Measurements from ENCODE around the gene TMEM120B.
A peak's percentile ranks its signal among the peaks of the same experiment; 100 is the strongest.

DNA sequence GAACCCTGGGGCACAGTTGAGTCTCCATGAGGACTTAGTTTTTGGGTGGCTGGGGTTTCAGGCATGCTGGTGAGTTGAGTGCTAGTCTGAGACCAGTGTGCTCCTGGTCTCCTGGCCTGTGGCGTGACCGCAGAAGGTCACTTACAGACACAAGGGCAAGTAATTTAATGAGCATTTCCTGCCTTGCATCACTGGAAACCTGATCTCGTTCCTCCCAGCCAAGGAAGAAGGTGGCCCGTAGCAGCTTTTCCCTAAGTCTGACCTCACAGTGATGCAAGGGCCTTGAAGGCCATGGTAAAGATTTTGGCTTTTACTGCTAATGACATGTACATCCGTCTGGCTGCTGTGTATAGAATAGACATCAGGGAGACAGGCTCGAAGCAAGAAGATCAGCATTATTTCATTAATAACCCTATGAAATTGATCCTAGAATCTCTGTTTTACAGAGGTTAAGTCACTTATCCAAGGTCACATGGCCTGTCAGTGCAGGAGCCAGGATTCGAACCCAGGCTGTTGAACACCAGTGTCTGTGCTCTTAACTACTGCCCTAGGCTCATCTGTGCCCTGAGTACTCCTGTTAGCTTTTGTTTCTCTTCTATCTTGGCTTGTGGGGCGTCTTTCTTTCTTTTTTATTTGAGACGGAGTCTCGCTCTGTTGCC, 4.6 kb downstream of the TMEM120B start:
- peak in 1 of 2 donors; percentile 6 for TF ChIP-seq POLR2A (IDR thresholded peaks at IDR 0.05)
- TF ChIP-seq, protein P1, sequence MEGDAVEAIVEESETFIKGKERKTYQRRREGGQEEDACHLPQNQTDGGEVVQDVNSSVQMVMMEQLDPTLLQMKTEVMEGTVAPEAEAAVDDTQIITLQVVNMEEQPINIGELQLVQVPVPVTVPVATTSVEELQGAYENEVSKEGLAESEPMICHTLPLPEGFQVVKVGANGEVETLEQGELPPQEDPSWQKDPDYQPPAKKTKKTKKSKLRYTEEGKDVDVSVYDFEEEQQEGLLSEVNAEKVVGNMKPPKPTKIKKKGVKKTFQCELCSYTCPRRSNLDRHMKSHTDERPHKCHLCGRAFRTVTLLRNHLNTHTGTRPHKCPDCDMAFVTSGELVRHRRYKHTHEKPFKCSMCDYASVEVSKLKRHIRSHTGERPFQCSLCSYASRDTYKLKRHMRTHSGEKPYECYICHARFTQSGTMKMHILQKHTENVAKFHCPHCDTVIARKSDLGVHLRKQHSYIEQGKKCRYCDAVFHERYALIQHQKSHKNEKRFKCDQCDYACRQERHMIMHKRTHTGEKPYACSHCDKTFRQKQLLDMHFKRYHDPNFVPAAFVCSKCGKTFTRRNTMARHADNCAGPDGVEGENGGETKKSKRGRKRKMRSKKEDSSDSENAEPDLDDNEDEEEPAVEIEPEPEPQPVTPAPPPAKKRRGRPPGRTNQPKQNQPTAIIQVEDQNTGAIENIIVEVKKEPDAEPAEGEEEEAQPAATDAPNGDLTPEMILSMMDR (IDR thresholded peaks at IDR 0.05 in 4 of 5, conservative IDR thresholded peaks at IDR 0.05 in 1 of 5), result no peak

All from gastrocnemius medialis (tissue), 4 donors.